GM19467 (cell line): Measurements from ENCODE around the gene ITGA2.

ENCODE experiments used
- ATAC-seq: cut with Tn5 transposase; IDR thresholded peaks from one replicate; pipeline ENCODE4 v1.9.1; 2021; ENCODE audit warnings: mild to moderate bottlenecking, moderate library complexity; ENCODE audit not compliant: unreplicated experiment

The ITGA2 gene

DNA sequence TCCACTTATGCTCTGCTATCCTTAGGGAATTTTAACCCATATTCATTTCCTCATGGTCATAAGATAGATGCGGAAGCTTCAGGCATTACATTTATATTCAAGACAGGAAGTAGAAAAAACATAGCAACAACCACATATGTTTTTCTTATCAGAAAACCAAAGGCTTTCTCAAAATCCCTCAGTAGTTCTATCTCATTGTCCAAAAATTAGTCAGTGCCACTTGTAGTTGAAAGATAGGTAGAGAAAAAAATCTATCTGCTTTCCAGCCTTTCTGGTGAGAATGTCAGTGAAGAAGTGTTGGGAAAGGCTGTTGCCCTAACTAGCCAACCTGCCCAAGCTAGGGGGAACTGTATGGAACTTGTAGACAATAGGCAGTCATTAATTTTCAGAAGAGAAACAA is 143.9 kb downstream of the ITGA2 start:
- ATAC-seq, result no peak
